HEK293 (cell line): ENCODE measurements around the gene CDH24.

Source experiments
- GLIS1 ChIP-seq: fragments of 450-650 bp; formaldehyde crosslinking; IDR thresholded peaks from 2 replicates; pipeline ENCODE4 v1.5.1; 2016; ENCODE audit warnings: missing biosample characterization, missing genetic modification characterization
- GLIS2 ChIP-seq: fragments of 450-650 bp; formaldehyde crosslinking; IDR thresholded peaks from 2 replicates; pipeline ENCODE4 v1.5.1; 2016; ENCODE audit warnings: missing biosample characterization, missing genetic modification characterization
- KLF10 ChIP-seq: fragments of 450-650 bp; IDR thresholded peaks from 2 replicates; pipeline ENCODE4 v1.5.1; 2018; ENCODE audit warnings: missing biosample characterization, mild to moderate bottlenecking, missing genetic modification characterization
- KLF17 ChIP-seq: fragments of 450-650 bp; formaldehyde crosslinking; IDR thresholded peaks from 2 replicates; pipeline ENCODE4 v1.5.1; 2016; ENCODE audit warnings: missing biosample characterization, missing genetic modification characterization
- KLF8 ChIP-seq: fragments of 450-650 bp; formaldehyde crosslinking; IDR thresholded peaks from 2 replicates; pipeline ENCODE4 v1.5.1; 2016; ENCODE audit warnings: missing biosample characterization, missing genetic modification characterization
- MZF1 ChIP-seq: fragments of 450-650 bp; formaldehyde crosslinking; IDR thresholded peaks from 2 replicates; pipeline ENCODE4 v1.5.1; 2017; ENCODE audit warnings: missing biosample characterization, missing genetic modification characterization, borderline replicate concordance
- PATZ1 ChIP-seq: fragments of 450-650 bp; formaldehyde crosslinking; IDR thresholded peaks from 2 replicates; pipeline ENCODE4 v1.5.1; 2016; ENCODE audit warnings: missing biosample characterization, missing genetic modification characterization
- REPIN1 ChIP-seq: fragments of 450-650 bp; formaldehyde crosslinking; IDR thresholded peaks from 2 replicates; pipeline ENCODE4 v1.5.1; 2017; ENCODE audit warnings: missing biosample characterization, missing genetic modification characterization, low read depth
- SP3 ChIP-seq: fragments of 450-650 bp; formaldehyde crosslinking; IDR thresholded peaks from 2 replicates; pipeline ENCODE4 v1.5.1; 2016; ENCODE audit warnings: missing biosample characterization, missing genetic modification characterization
- SP7 ChIP-seq: fragments of 450-650 bp; formaldehyde crosslinking; IDR thresholded peaks from 2 replicates; pipeline ENCODE4 v1.5.1; 2016; ENCODE audit warnings: missing biosample characterization, missing genetic modification characterization
- ZBTB48 ChIP-seq: fragments of 450-650 bp; formaldehyde crosslinking; IDR thresholded peaks from 2 replicates; pipeline ENCODE4 v1.5.1; 2016; ENCODE audit warnings: missing biosample characterization, missing genetic modification characterization
- ZBTB8A ChIP-seq: fragments of 450-650 bp; formaldehyde crosslinking; IDR thresholded peaks from 2 replicates; pipeline ENCODE4 v1.5.1; 2016; ENCODE audit warnings: missing biosample characterization, missing genetic modification characterization
- ZEB2 ChIP-seq: fragments of 450-650 bp; formaldehyde crosslinking; IDR thresholded peaks from 2 replicates; pipeline ENCODE4 v1.5.1; 2016; ENCODE audit warnings: missing biosample characterization, missing genetic modification characterization
- ZFP3 ChIP-seq: fragments of 450-650 bp; formaldehyde crosslinking; IDR thresholded peaks from 2 replicates; pipeline ENCODE4 v1.5.1; 2016; ENCODE audit warnings: low read depth, missing biosample characterization, missing genetic modification characterization
- ZFP69B ChIP-seq: fragments of 450-650 bp; formaldehyde crosslinking; IDR thresholded peaks from 2 replicates; pipeline ENCODE4 v1.5.1; 2016; ENCODE audit warnings: missing biosample characterization, missing genetic modification characterization
- ZNF112 ChIP-seq: fragments of 450-650 bp; formaldehyde crosslinking; IDR thresholded peaks from 2 replicates; pipeline ENCODE4 v1.5.0; 2017; ENCODE audit warnings: missing biosample characterization, missing genetic modification characterization
- ZNF132 ChIP-seq: fragments of 450-650 bp; formaldehyde crosslinking; IDR thresholded peaks from 2 replicates; pipeline ENCODE4 v1.5.1; 2017; ENCODE audit warnings: missing biosample characterization, missing genetic modification characterization, borderline replicate concordance
- ZNF133 ChIP-seq: fragments of 450-650 bp; formaldehyde crosslinking; IDR thresholded peaks from 2 replicates; pipeline ENCODE4 v1.5.1; 2016; ENCODE audit warnings: missing biosample characterization, missing genetic modification characterization
- ZNF138 ChIP-seq: fragments of 450-650 bp; formaldehyde crosslinking; IDR thresholded peaks from 2 replicates; pipeline ENCODE4 v1.5.1; 2016; ENCODE audit warnings: missing biosample characterization, missing genetic modification characterization, borderline replicate concordance
- ZNF24 ChIP-seq: fragments of 450-650 bp; formaldehyde crosslinking; IDR thresholded peaks from 2 replicates; pipeline ENCODE4 v1.5.1; 2016; ENCODE audit warnings: missing biosample characterization, missing genetic modification characterization
- ZNF302 ChIP-seq: fragments of 450-650 bp; formaldehyde crosslinking; IDR thresholded peaks from 2 replicates; pipeline ENCODE4 v1.5.1; 2016; ENCODE audit warnings: missing biosample characterization, missing genetic modification characterization, low read depth
- ZNF335 ChIP-seq: fragments of 450-650 bp; formaldehyde crosslinking; conservative IDR thresholded peaks from 2 replicates; pipeline ENCODE4 v1.5.1; 2016; ENCODE audit warnings: missing biosample characterization, missing genetic modification characterization
- ZNF350 ChIP-seq: fragments of 450-650 bp; formaldehyde crosslinking; IDR thresholded peaks from 2 replicates; pipeline ENCODE4 v1.5.0; 2017; ENCODE audit warnings: missing biosample characterization, mild to moderate bottlenecking, missing genetic modification characterization
- ZNF596 ChIP-seq: fragments of 450-650 bp; IDR thresholded peaks from 2 replicates; pipeline ENCODE4 v1.5.0; 2018; ENCODE audit warnings: missing biosample characterization, mild to moderate bottlenecking, missing genetic modification characterization, moderate library complexity
- ZNF600 ChIP-seq: fragments of 450-650 bp; formaldehyde crosslinking; IDR thresholded peaks from 2 replicates; pipeline ENCODE4 v1.5.1; 2016; ENCODE audit warnings: missing biosample characterization, missing genetic modification characterization
- ZNF629 ChIP-seq: fragments of 450-650 bp; formaldehyde crosslinking; IDR thresholded peaks from 2 replicates; pipeline ENCODE4 v1.5.1; 2017; ENCODE audit warnings: missing biosample characterization, missing genetic modification characterization
- ZNF664 ChIP-seq: fragments of 450-650 bp; formaldehyde crosslinking; IDR thresholded peaks from 2 replicates; pipeline ENCODE4 v1.5.1; 2016; ENCODE audit warnings: missing biosample characterization, missing genetic modification characterization
- ZNF76 ChIP-seq: fragments of 450-650 bp; formaldehyde crosslinking; IDR thresholded peaks from 2 replicates; pipeline ENCODE4; 2016; ENCODE audit warnings: low read depth, missing biosample characterization, missing genetic modification characterization, borderline replicate concordance
- ZNF776 ChIP-seq: fragments of 450-650 bp; formaldehyde crosslinking; IDR thresholded peaks from 2 replicates; pipeline ENCODE4 v1.5.0; 2017; ENCODE audit warnings: missing biosample characterization, missing genetic modification characterization, borderline replicate concordance
- ZXDB ChIP-seq: fragments of 450-650 bp; formaldehyde crosslinking; IDR thresholded peaks from 2 replicates; pipeline ENCODE4 v1.5.1; 2016; ENCODE audit warnings: missing biosample characterization, missing genetic modification characterization
- TF ChIP-seq, protein P1 (sequence below): fragments of 450-650 bp; formaldehyde crosslinking; IDR thresholded peaks from 2 replicates; pipeline ENCODE4 v1.5.1; 2016; ENCODE audit warnings: missing biosample characterization, missing genetic modification characterization
- TF ChIP-seq, protein P2 (sequence below): fragments of 450-650 bp; formaldehyde crosslinking; IDR thresholded peaks from 2 replicates; pipeline ENCODE4 v1.5.1; 2016; ENCODE audit warnings: missing biosample characterization, missing genetic modification characterization
- TF ChIP-seq, protein P3 (sequence below): fragments of 450-650 bp; formaldehyde crosslinking; IDR thresholded peaks from 2 replicates; pipeline ENCODE4 v1.5.1; 2016; ENCODE audit warnings: missing biosample characterization, missing genetic modification characterization

CDH24 gene

DNA sequence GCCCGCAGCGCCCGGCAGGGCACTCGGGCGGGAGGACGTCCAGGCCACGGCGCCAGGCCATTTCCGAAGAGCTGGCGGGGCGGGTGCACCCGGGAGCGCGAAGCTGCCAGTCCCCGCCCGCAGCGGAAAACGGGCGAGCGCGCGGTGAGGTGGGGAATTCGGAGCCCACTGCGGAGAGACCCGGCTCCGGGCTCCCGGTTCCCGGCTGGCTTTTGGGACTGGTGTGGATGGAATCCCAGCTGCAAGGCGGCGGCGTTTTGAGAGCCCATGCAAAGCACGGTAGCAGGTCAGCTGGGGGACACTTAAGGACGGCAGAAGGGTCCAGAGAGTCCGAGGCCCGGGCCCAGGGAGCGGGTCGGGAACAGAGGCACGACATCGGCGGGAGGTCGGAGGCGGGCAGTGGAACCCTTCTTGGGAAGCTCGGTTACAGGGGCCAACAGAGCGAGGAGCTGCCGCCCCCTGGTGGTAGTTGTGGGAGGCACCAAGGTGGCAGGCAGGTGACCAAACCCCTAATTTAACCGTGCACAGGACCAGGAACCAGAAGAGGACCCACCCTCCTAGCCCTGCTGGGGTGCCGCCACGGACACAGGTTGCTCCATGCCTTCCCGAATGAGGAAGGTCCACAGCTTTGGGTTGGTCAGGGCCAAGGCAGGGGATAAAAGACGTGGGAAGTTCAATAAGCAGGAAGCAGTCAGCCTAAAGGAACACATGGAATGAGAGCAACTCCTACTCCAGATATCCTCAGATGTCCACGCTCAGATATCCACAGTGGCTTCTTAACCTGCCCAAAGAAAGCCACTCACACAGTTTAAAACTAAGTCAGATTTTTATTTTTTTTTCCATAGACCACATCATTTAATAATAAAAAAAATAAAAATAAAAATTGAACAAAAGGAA lies 685 bp upstream of the CDH24 start (continued):
- TF ChIP-seq, protein P1, sequence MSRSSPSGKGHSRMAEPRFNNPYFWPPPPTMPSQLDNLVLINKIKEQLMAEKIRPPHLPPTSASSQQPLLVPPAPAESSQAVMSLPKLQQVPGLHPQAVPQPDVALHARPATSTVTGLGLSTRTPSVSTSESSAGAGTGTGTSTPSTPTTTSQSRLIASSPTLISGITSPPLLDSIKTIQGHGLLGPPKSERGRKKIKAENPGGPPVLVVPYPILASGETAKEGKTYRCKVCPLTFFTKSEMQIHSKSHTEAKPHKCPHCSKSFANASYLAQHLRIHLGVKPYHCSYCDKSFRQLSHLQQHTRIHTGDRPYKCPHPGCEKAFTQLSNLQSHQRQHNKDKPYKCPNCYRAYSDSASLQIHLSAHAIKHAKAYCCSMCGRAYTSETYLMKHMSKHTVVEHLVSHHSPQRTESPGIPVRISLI (tag by site-specific recombination) = no peak
- TF ChIP-seq ZNF600 (tag by site-specific recombination) = peak; percentile 99
- peak; percentile 63; the same call in 1 of the 2 replicates for TF ChIP-seq ZNF76 (tag by site-specific recombination)
- peak; percentile 86 for TF ChIP-seq SP7 (tag by site-specific recombination)
- TF ChIP-seq, protein P2, sequence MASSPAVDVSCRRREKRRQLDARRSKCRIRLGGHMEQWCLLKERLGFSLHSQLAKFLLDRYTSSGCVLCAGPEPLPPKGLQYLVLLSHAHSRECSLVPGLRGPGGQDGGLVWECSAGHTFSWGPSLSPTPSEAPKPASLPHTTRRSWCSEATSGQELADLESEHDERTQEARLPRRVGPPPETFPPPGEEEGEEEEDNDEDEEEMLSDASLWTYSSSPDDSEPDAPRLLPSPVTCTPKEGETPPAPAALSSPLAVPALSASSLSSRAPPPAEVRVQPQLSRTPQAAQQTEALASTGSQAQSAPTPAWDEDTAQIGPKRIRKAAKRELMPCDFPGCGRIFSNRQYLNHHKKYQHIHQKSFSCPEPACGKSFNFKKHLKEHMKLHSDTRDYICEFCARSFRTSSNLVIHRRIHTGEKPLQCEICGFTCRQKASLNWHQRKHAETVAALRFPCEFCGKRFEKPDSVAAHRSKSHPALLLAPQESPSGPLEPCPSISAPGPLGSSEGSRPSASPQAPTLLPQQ (tag by site-specific recombination) = no peak; the same call in none of the 2 replicates
- peak; percentile 56 for TF ChIP-seq KLF10 (tag by site-specific recombination)
- no peak for TF ChIP-seq ZNF776 (tag by site-specific recombination)
- TF ChIP-seq SP3 = peak; percentile 64
- TF ChIP-seq ZNF596 (tag by site-specific recombination) = 0 out of 2 replicates have a peak, but pooled peaks have one; percentile 16
- peak; percentile 83 for TF ChIP-seq KLF17 (tag by site-specific recombination)
- peak; percentile 71; the same call in 1 of the 2 replicates for TF ChIP-seq ZNF24
- peak; percentile 71; the same call in 1 of the 2 replicates for TF ChIP-seq ZFP69B (tag by site-specific recombination)
- TF ChIP-seq ZBTB8A (tag by site-specific recombination) = peak; percentile 96
- TF ChIP-seq GLIS1 (tag by site-specific recombination) = peak; percentile 83
- no peak for TF ChIP-seq REPIN1 (tag by site-specific recombination)
- TF ChIP-seq ZXDB = peak; percentile 92
- no peak for TF ChIP-seq ZNF664 (tag by site-specific recombination)
- TF ChIP-seq ZNF132 (tag by site-specific recombination) = no peak
- no peak for TF ChIP-seq ZNF112 (tag by site-specific recombination)
- no peak for TF ChIP-seq ZNF133 (tag by site-specific recombination)
- TF ChIP-seq ZNF302 (tag by site-specific recombination) = no peak
- TF ChIP-seq, protein P3, sequence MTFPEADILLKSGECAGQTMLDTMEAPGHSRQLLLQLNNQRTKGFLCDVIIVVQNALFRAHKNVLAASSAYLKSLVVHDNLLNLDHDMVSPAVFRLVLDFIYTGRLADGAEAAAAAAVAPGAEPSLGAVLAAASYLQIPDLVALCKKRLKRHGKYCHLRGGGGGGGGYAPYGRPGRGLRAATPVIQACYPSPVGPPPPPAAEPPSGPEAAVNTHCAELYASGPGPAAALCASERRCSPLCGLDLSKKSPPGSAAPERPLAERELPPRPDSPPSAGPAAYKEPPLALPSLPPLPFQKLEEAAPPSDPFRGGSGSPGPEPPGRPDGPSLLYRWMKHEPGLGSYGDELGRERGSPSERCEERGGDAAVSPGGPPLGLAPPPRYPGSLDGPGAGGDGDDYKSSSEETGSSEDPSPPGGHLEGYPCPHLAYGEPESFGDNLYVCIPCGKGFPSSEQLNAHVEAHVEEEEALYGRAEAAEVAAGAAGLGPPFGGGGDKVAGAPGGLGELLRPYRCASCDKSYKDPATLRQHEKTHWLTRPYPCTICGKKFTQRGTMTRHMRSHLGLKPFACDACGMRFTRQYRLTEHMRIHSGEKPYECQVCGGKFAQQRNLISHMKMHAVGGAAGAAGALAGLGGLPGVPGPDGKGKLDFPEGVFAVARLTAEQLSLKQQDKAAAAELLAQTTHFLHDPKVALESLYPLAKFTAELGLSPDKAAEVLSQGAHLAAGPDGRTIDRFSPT (tag by site-specific recombination) = peak; percentile 77
- peak; percentile 79 for TF ChIP-seq KLF8 (tag by site-specific recombination)
- peak; percentile 78 for TF ChIP-seq ZNF629 (tag by site-specific recombination)
- TF ChIP-seq ZNF138 (tag by site-specific recombination) = no peak
- TF ChIP-seq ZNF350 (tag by site-specific recombination) = no peak
- peak; percentile 88; the same call in 1 of the 2 replicates for TF ChIP-seq ZBTB48 (tag by site-specific recombination)
- peak; percentile 95 for TF ChIP-seq ZEB2 (tag by site-specific recombination)
- TF ChIP-seq MZF1 (tag by site-specific recombination) = 0 out of 2 replicates have a peak, but pooled peaks have one; percentile 26
- TF ChIP-seq PATZ1 (tag by site-specific recombination) = peak; percentile 76; the same call in 1 of the 2 replicates
- TF ChIP-seq GLIS2 (tag by site-specific recombination) = peak; percentile 91
- TF ChIP-seq ZFP3 (tag by site-specific recombination) = no peak
- TF ChIP-seq ZNF335 (tag by site-specific recombination) = peak; percentile 86
